Esophagus (tissue), 2 donors: ENCODE measurements around the gene MICAL3. TPM values are rescaled to one million over a fixed set of nuclear protein-coding genes. Genes with fewer than 3 reads are reported as not detected.

Experiments
- H3K27ac ChIP-seq, 2 donors: one replicate each; pipeline ENCODE4 v1.5.1; 2013; ENCODE audit warnings: low read depth in 2 of 2, mild to moderate bottlenecking in 2 of 2, inconsistent platforms in 1 of 2, low read length in 1 of 2, moderate library complexity in 1 of 2
- H3K27me3 ChIP-seq, 2 donors: one replicate each; pipeline ENCODE4 v1.6.1; 2013; ENCODE audit warnings: low read length in 2 of 2, control low read depth in 1 of 2, mild to moderate bottlenecking in 1 of 2; ENCODE audit not compliant: insufficient read depth in 2 of 2, control insufficient read depth in 1 of 2
- H3K36me3 ChIP-seq, 2 donors: one replicate each; pipeline ENCODE4 v1.6.1; 2013; ENCODE audit warnings: low read length in 1 of 2; ENCODE audit not compliant: control insufficient read depth in 2 of 2, insufficient read depth in 2 of 2
- H3K4me1 ChIP-seq, 2 donors: one replicate each; pipeline ENCODE4 v1.6.1; 2013; ENCODE audit warnings: low read length in 1 of 2; ENCODE audit not compliant: control insufficient read depth in 2 of 2, insufficient read depth in 2 of 2
- H3K4me3 ChIP-seq, 2 donors: one replicate each; pipeline ENCODE4 v1.5.1; 2013; ENCODE audit warnings: low read length in 2 of 2, mild to moderate bottlenecking in 2 of 2, low read depth in 1 of 2, moderate library complexity in 1 of 2
- H3K9me3 ChIP-seq, 2 donors: one replicate each; pipeline ENCODE4 v1.6.1; 2013; ENCODE audit warnings: mild to moderate bottlenecking in 2 of 2, low read depth in 1 of 2, low read length in 1 of 2, moderate library complexity in 1 of 2; ENCODE audit not compliant: control insufficient read depth in 2 of 2, insufficient read depth in 1 of 2
- WGBS, 2 donors: extraction: QIAGEN DNeasy Blood & Tissue Kit; methylation state at CpG; one replicate each; pipeline ENCODE4 v1.1.7; 2013; 5-methylcytosine and 5-hydroxymethylcytosine counted together
- polyA plus RNA-seq, 2 donors: library from polyadenylated mRNA; stranded (reverse); fragments of 200-250 nt; gene quantifications; one replicate each; pipeline ENCODE4 v1.2.3, GENCODE V29; 2013
- donor health status: healthy with polysubstance abuse.
- donor health status: Bipolar disorder and iron deficiency.

MICAL3 gene
- polyA plus RNA-seq, 2 donors, result 6.2 to 13.3 TPM

DNA sequence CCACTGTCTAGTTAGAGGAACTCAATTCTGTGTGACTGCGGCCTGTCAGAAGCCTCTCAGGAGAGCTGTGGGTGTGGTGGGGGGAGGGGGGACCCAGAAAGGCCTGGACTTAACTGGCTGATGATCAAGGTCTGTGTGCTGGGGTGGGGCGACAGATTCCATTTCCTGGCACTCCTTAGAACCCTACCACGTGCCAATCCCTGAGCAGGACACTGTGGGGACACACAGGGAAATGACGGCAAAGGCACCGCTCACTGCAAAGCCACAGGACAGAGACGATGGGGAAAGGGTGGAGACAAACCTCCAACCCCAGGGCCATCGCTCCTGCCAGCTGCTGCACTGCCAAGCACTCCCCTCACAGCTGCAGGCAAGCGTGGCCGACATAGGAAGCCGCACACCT lies 191.7 kb downstream of the MICAL3 start:
- peaks cover 0 to 7% of the 10 kb centered on the region in 2 donors for H3K4me1 ChIP-seq
- 65 to 67% methylated on average over 10 of the region's 10 CpGs for WGBS, 2 donors
- no peak overlapping the region for H3K4me3 ChIP-seq
- H3K36me3 ChIP-seq, result peaks cover 4 to 11% of the 10 kb centered on the region in 2 donors
- H3K27me3 ChIP-seq, result no peaks in the 10 kb centered on the region
- no peaks in the 10 kb centered on the region for H3K9me3 ChIP-seq
- peak overlapping the region in 1 of 2 donors; percentile 74 for H3K27ac ChIP-seq

DNA sequence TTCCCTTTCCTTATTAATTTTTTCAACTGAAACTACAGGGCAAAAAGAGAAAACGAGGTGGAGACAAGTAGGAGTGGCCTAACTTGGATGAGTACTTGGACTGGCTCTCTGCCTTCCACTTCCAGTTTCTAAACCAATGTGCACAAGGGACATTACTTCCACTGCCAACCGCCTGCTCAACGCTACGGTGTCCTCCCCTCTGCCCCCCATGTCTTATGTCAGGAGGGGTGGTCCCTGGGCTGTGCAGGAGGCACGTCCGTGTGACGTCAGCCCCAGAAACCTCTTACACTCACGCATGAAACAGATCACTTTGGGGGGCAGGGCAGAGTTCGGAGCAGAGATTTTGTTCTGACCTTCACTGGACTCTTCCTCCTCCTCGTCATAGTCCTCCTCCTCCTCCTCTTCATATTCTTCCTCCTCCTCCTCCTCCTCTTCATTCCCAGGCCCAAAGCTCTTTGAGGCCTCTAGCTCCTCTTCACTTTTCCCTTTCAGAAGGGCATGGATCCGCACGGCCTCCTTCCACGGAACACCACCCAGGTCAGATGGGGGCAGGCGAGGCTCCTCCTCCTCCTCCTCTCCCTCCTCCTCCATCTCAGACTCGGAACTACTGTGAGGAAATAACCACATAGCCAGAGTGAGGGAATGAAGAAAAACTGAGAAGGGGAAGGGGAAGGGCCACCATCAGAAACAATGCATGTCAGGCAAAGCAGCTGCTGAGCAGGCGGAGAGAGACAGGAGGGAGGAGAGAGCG lies 192.7 kb downstream of the MICAL3 start:
- 68 to 74% methylated on average over 17 of the region's 17 CpGs for WGBS, 2 donors
- H3K27ac ChIP-seq, result peak overlapping the region; percentile 46 to 62
- H3K4me1 ChIP-seq, result peaks cover 0 to 4% of the 10 kb centered on the region in 2 donors
- H3K9me3 ChIP-seq, result no peaks in the 10 kb centered on the region
- H3K27me3 ChIP-seq, result no peaks in the 10 kb centered on the region
- H3K4me3 ChIP-seq, result no peak overlapping the region
- peaks cover 4 to 15% of the 10 kb centered on the region in 2 donors for H3K36me3 ChIP-seq

DNA sequence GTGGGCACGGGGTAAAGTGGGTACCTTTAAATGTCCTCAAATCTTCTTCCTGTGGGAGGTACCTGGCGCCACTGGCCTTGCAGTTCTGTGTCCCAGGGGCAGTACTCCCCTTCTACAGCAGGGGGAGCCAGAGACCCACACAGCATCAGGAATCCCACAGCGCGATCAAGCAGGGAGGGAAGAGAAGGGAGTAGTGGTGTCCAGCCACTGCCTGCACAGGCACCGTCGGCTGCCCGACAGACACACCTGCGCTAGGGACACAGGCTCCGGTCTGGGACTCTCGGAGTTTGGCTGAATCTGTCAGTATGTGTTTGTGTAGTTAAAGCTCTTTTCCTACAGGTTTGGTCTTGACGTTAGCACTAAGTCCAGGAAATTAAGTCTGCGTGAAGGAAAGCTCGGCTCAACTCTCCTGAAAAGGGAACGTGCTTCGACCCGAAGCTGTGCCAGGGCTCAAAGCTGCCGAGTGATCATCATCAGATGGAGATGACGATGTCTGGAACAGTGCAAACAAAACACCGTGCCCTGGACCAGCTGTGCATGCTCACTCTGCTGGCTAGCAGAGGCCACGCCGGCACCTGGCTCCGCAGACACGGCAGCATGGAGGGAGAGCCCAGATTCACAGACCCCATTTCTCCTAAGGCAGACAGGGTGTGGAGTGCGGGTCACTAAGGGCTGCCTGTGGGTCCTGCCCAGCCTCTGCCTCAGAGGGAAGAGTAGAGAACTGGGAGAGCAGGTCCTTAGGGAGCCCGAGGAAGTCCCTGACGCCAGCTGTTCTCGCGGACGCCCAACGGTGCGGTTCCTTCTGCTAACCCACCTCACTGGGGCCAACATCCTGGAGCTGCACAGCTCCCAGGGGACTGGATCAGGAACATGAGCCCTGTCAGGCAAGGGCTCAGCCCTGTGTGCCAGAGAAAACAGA lies 194.1 kb downstream of the MICAL3 start:
- H3K4me3 ChIP-seq, result no peak overlapping the region
- H3K4me1 ChIP-seq, result peaks cover 0 to 4% of the 10 kb centered on the region in 2 donors
- H3K27ac ChIP-seq, result peak overlapping the region; percentile 43 to 51
- no peaks in the 10 kb centered on the region for H3K27me3 ChIP-seq
- 25 to 31% methylated on average over 31 of the region's 31 CpGs for WGBS, 2 donors
- peaks cover 0 to 18% of the 10 kb centered on the region in 2 donors for H3K36me3 ChIP-seq
- H3K9me3 ChIP-seq, result no peaks in the 10 kb centered on the region

DNA sequence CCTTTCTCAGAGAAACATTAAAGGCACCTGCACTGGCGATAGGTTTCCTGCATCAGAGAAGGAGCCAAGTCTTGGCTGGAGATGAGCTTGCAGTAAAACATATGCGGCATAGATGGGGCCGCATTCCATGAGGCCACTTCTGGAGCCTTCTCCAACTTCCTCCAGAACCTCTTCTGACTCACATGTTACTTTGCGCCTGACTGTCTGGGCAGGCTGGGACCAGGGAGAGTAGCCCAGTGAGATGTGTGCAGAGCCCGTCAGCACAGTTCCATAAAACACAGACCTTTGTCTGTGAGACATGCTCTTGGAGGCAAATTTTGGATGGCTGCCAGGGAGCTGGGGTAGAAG lies 194.7 kb downstream of the MICAL3 start:
- WGBS, 2 donors, result 53 to 68% methylated on average over 5 of the region's 5 CpGs
- H3K27me3 ChIP-seq, result no peaks in the 10 kb centered on the region
- peak overlapping the region in 1 of 2 donors; percentile 30 for H3K27ac ChIP-seq
- peaks cover 0 to 4% of the 10 kb centered on the region in 2 donors for H3K4me1 ChIP-seq
- no peak overlapping the region for H3K4me3 ChIP-seq
- no peaks in the 10 kb centered on the region for H3K9me3 ChIP-seq
- H3K36me3 ChIP-seq, result peaks cover 0 to 16% of the 10 kb centered on the region in 2 donors

DNA sequence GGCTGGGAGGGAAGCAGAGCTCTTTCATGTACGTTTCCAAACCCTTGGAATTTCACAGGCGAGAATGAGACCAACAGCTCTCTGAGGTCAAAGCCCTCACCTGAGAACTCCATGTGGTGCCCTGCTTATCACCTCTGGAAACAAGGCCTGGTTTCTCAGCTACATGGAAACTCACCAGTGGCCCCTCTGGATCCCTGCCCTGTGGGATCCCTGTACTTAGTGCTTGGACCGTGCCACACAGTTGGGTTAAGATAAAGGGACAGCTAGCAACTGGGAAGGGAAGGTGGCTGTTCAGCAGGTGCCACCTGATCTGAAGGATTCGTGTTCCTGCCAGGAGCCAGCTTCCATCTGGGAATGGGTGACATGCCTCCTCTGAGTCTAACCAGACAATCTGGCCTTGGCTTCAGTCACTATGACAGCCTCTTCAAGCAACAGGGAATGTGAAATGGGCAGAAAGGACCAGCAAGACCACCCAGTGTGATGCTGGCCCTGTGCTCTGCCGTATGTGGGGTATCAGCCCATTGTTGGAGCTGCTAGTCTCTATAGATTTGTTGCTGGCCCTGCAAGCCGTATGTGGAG lies 195.8 kb downstream of the MICAL3 start:
- Histone ChIP-seq H3K9me3 (no peaks in the 10 kb centered on the region), H3K4me1 (peaks cover 0 to 4% of the 10 kb centered on the region in 2 donors), H3K27me3 (no peaks in the 10 kb centered on the region), H3K36me3 (peaks cover 0 to 16% of the 10 kb centered on the region in 2 donors), H3K4me3 (no peak overlapping the region), H3K27ac (no peak overlapping the region)
- 89 to 90% methylated on average over 6 of the region's 6 CpGs for WGBS, 2 donors

DNA sequence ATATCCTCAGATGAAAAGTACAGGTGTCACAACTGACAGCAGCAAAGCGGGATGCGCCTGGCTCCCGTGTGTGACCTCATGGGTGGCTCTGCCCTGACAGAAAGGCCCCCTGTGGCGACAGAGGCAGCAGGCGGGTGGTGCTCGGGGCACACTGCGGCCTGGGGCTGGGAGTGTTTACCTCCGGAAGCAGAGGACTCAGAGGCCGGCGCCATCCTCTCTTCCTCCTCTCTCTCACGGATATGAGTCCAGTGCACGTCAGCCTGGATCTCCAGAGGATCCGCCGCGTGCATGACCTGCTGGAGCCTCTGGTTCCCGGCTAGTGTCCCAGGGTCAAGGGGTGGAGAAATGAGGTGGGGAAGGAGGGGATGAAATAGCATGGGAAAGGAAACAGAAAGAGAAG lies 196.9 kb downstream of the MICAL3 start:
- peaks cover 0 to 22% of the 10 kb centered on the region in 2 donors for H3K36me3 ChIP-seq
- H3K27ac ChIP-seq, result no peak overlapping the region
- H3K4me1 ChIP-seq, result peaks cover 0 to 4% of the 10 kb centered on the region in 2 donors
- H3K9me3 ChIP-seq, result no peaks in the 10 kb centered on the region
- H3K4me3 ChIP-seq, result no peak overlapping the region
- WGBS, 2 donors, result 91 to 93% methylated on average over 16 of the region's 16 CpGs
- no peaks in the 10 kb centered on the region for H3K27me3 ChIP-seq

DNA sequence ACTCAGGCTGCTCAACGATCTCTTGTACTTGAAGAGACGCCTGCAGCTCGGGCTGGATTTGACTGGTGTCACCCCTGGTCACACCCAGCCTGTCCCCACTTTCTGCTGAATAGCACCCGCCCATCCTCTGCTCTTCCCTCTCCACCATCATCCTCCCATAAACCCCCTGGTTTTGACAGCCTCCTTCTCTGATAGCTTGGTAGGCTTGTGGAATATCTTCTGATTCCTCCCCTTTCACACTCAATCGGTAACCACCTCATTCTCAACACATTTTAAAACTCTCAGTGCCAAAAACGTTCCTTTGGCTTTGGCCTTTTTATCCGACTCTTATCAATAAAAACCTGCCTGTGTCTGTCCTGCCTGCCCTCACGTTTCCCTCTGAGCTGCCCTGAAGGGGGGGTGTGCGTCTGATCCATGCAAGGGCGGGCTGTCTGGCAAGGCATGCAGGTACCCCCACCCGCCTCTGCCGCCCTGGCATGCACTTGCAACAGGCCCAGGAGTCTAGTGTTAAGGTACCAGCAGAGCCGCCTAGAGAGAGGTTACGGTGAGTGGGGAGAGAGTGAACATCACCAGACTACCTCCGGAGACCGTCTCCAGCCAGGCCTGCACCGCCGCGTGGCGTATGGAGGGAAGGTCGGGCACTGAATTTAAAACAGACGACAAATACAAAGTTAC lies 198.3 kb downstream of the MICAL3 start:
- H3K36me3 ChIP-seq, result peaks cover 2 to 31% of the 10 kb centered on the region in 2 donors
- no peaks in the 10 kb centered on the region for H3K9me3 ChIP-seq
- peaks cover 0 to 4% of the 10 kb centered on the region in 2 donors for H3K4me1 ChIP-seq
- WGBS, 2 donors, result 90 to 92% methylated on average over 22 of the region's 22 CpGs
- H3K27me3 ChIP-seq, result no peaks in the 10 kb centered on the region
- no peak overlapping the region for H3K27ac ChIP-seq
- H3K4me3 ChIP-seq, result no peak overlapping the region

DNA sequence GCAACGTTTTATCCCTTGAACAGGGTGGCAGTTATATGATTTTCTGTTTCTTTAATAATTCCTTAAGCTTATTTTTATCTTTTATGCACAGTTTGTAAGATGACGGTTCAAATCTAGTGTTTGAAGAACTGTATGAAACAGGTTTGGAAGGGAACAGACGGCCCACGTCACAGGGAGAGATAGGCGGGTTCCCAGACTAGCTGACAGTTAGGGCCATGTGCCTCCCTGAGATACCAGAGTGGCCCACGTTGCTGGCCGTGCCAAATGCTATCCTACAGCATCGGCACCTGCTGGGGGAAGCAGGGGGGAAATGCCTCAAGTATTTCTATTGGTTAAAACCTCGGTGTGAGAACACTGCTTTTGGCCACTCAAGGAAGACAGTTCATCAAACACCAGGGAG lies 199.9 kb downstream of the MICAL3 start:
- WGBS, 2 donors, result 85 to 86% methylated on average over 9 of the region's 9 CpGs
- H3K27ac ChIP-seq, result no peak overlapping the region
- no peaks in the 10 kb centered on the region for H3K4me1 ChIP-seq
- no peaks in the 10 kb centered on the region for H3K27me3 ChIP-seq
- H3K9me3 ChIP-seq, result no peaks in the 10 kb centered on the region
- no peak overlapping the region for H3K4me3 ChIP-seq
- H3K36me3 ChIP-seq, result peaks cover 2 to 32% of the 10 kb centered on the region in 2 donors

DNA sequence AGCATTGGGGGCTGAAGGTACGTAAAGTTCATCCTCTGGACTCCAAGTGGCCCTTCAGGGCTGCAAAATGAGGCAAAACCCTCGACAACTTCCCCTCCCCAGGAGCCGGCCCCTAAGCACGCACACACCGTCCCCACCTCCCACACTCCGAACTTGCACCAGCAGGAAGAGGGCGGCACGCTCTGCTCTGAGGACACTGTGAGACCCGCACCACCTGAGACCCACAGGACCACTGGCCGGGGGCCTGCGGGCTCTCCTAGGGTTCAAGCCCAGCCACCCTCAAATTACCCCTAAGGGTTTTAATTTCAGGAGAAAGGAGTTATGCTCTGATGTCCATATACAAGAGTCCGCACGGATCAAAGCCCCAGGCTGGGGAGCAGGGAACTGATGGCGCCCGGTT lies 200.4 kb downstream of the MICAL3 start:
- WGBS, 2 donors, result 91 to 95% methylated on average over 15 of the region's 15 CpGs
- Histone ChIP-seq H3K9me3 (no peaks in the 10 kb centered on the region), H3K27me3 (no peaks in the 10 kb centered on the region), H3K27ac (no peak overlapping the region), H3K4me1 (no peaks in the 10 kb centered on the region), H3K36me3 (peaks cover 4 to 32% of the 10 kb centered on the region in 2 donors), H3K4me3 (no peak overlapping the region)
